Measurements from ENCODE around the gene CRBN.

Gene CRBN

GRCh38 chr3:3216401-3216800 is 36.9 kb upstream of the CRBN start:
- Histone ChIP-seq H3K9me2 (replicated peaks; ENCODE audit: insufficient read depth, low read length) (no peaks in the 10 kb centered on the region), H3K4me3 (ENCODE audit: low read length) (no peak overlapping the region)

GRCh38 chr3:3212781-3213440 is 33.4 kb upstream of the CRBN start:
- Histone ChIP-seq H3K79me2 (ENCODE audit: low read length) (no peaks in the 10 kb centered on the region), H3K9ac (ENCODE audit: low read length) (no peak overlapping the region), H2AFZ (ENCODE audit: low read length) (no peak overlapping the region), H3K27me3 (replicated peaks; ENCODE audit: insufficient read depth, low read length) (no peaks in the 10 kb centered on the region), H3K27ac (ENCODE audit: low read length) (no peak overlapping the region), H3K4me1 (ENCODE audit: low read length) (peaks cover 7% of the 10 kb centered on the region), H4K20me1 (ENCODE audit: insufficient read depth, low read length) (no peaks in the 10 kb centered on the region), H3K4me2 (ENCODE audit: low read depth, low read length) (no peak overlapping the region), H3K9me3 (replicated peaks; ENCODE audit: insufficient read depth, low read length) (no peaks in the 10 kb centered on the region), H3K9me2 (replicated peaks; ENCODE audit: insufficient read depth, low read length) (no peaks in the 10 kb centered on the region), H3K4me3 (ENCODE audit: low read length) (no peak overlapping the region), H3K36me3 (replicated peaks; ENCODE audit: insufficient read depth, low read length) (no peaks in the 10 kb centered on the region), H3F3A (ENCODE audit: insufficient read depth, low read length) (no peaks in the 10 kb centered on the region)
- DNase-seq, result no peak
- TF ChIP-seq EZH2phosphoT487 (IDR thresholded peaks at IDR 0.05; ENCODE audit: low read length) (no peak), EZH2 (optimal IDR thresholded peaks at IDR 0.05; ENCODE audit: low read depth, low read length) (no peak), CTCF (IDR thresholded peaks at IDR 0.05; ENCODE audit: low read length) (no peak)

More at GRCh38 chr3:3216401-3216800, 36.9 kb upstream of the CRBN start:
- H3K27ac ChIP-seq (ENCODE audit: low read length), result no peak overlapping the region
- no peaks in the 10 kb centered on the region for H4K20me1 ChIP-seq (ENCODE audit: insufficient read depth, low read length)
- DNase-seq, result no peak
- TF ChIP-seq CTCF (IDR thresholded peaks at IDR 0.05; ENCODE audit: low read length), result no peak
- no peak for TF ChIP-seq EZH2phosphoT487 (IDR thresholded peaks at IDR 0.05; ENCODE audit: low read length)
- TF ChIP-seq EZH2 (optimal IDR thresholded peaks at IDR 0.05; ENCODE audit: low read depth, low read length), result no peak
- H3K79me2 ChIP-seq (ENCODE audit: low read length), result no peaks in the 10 kb centered on the region
- no peaks in the 10 kb centered on the region for H3K36me3 ChIP-seq (replicated peaks; ENCODE audit: insufficient read depth, low read length)
- H3F3A ChIP-seq (ENCODE audit: insufficient read depth, low read length), result no peaks in the 10 kb centered on the region
- H2AFZ ChIP-seq (ENCODE audit: low read length), result no peak overlapping the region
- H3K4me2 ChIP-seq (ENCODE audit: low read depth, low read length), result no peak overlapping the region
- H3K27me3 ChIP-seq (replicated peaks; ENCODE audit: insufficient read depth, low read length), result no peaks in the 10 kb centered on the region
- H3K9me3 ChIP-seq (replicated peaks; ENCODE audit: insufficient read depth, low read length), result no peaks in the 10 kb centered on the region
- peaks cover 10% of the 10 kb centered on the region for H3K4me1 ChIP-seq (ENCODE audit: low read length)
- H3K9ac ChIP-seq (ENCODE audit: low read length), result no peak overlapping the region

- H3K4me3 ChIP-seq (ENCODE audit: low read length), result no peak overlapping the region
- H3K9ac ChIP-seq (ENCODE audit: low read length), result no peak overlapping the region
- no peak for DNase-seq
- H2AFZ ChIP-seq (ENCODE audit: low read length), result no peak overlapping the region
- H4K20me1 ChIP-seq (ENCODE audit: insufficient read depth, low read length), result no peaks in the 10 kb centered on the region
- H3K9me2 ChIP-seq (replicated peaks; ENCODE audit: insufficient read depth, low read length), result no peaks in the 10 kb centered on the region
- H3K4me1 ChIP-seq (ENCODE audit: low read length), result no peaks in the 10 kb centered on the region
- no peak overlapping the region for H3K27ac ChIP-seq (ENCODE audit: low read length)
- H3K9me3 ChIP-seq (replicated peaks; ENCODE audit: insufficient read depth, low read length), result no peaks in the 10 kb centered on the region
- H3K27me3 ChIP-seq (replicated peaks; ENCODE audit: insufficient read depth, low read length), result no peaks in the 10 kb centered on the region
- TF ChIP-seq CTCF (IDR thresholded peaks at IDR 0.05; ENCODE audit: low read length) (no peak), EZH2 (optimal IDR thresholded peaks at IDR 0.05; ENCODE audit: low read depth, low read length) (no peak), EZH2phosphoT487 (IDR thresholded peaks at IDR 0.05; ENCODE audit: low read length) (no peak)
- no peaks in the 10 kb centered on the region for H3F3A ChIP-seq (ENCODE audit: insufficient read depth, low read length)
- H3K79me2 ChIP-seq (ENCODE audit: low read length), result no peaks in the 10 kb centered on the region
- no peak overlapping the region for H3K4me2 ChIP-seq (ENCODE audit: low read depth, low read length)
- no peaks in the 10 kb centered on the region for H3K36me3 ChIP-seq (replicated peaks; ENCODE audit: insufficient read depth, low read length)
These were observed 30.2 kb upstream of the CRBN start for GRCh38 chr3:3209714-3210113.

Data from MM.1S (cell line).